Measurements from ENCODE around the gene LRRC8B.

DNA sequence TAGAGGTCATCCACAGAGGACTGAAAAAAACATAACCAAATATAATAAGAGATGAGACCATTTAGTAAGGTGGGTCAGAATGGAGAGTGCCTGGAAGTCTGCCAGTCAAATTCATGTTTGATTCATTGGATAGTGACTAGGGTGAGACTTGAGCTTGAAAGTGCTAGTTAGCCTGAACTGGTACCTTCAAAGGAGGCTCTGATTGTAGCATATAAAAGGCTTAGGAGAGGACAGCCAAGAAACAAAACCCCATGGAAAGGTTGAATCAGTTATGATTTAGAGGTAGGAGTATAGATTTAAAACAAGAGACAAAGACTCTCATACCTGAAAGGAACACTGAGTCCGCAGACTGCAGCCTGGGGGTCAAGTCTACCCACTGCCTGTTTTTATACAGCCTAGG is 63.9 kb downstream of the LRRC8B start:
- TF ChIP-seq GTF2F1 (IDR thresholded peaks at IDR 0.05; ENCODE audit: low read length) (no peak), NR2F2 (IDR thresholded peaks at IDR 0.05; ENCODE audit: borderline replicate concordance, low read depth) (no peak), ZNF891 (CRISPR knock-in tag; IDR thresholded peaks at IDR 0.05) (no peak), SMARCC2 (IDR thresholded peaks at IDR 0.05) (no peak)
